H9 (cell line): ENCODE data around the gene RPIA. TPM values are rescaled to one million over a fixed set of nuclear protein-coding genes. Genes with fewer than 3 reads are reported as not detected.

Source experiments
- DNase-seq: peaks from one replicate; pipeline ENCODE4 v3.0.0-alpha.2; 2017
- H2AFZ ChIP-seq: one replicate; pipeline ENCODE4 v1.6.1; 2013; ENCODE audit warnings: mild to moderate bottlenecking, low read length, control low read depth, moderate library complexity
- H2AK5ac ChIP-seq: 2 replicates; pipeline ENCODE4 v1.6.1; 2013; ENCODE audit warnings: low read length, control low read depth, mixed read lengths; ENCODE audit not compliant: insufficient read length
- H2BK120ac ChIP-seq: one replicate; pipeline ENCODE4 v1.6.1; 2013; ENCODE audit warnings: low read depth, mild to moderate bottlenecking, low read length, control low read depth, inconsistent platforms; ENCODE audit not compliant: poor library complexity, severe bottlenecking
- H2BK12ac ChIP-seq: 2 replicates; pipeline ENCODE4 v1.6.1; 2013; ENCODE audit warnings: low read length, control low read depth, mixed read lengths, low read depth; ENCODE audit not compliant: insufficient read length
- H2BK15ac ChIP-seq: 2 replicates; pipeline ENCODE4 v1.6.1; 2013; ENCODE audit warnings: low read depth, low read length, control low read depth
- H2BK20ac ChIP-seq: one replicate; pipeline ENCODE4 v1.6.1; 2013; ENCODE audit warnings: low read depth, mild to moderate bottlenecking, low read length, control low read depth, inconsistent platforms; ENCODE audit not compliant: poor library complexity, severe bottlenecking
- H2BK5ac ChIP-seq: 2 replicates; pipeline ENCODE4 v1.6.1; 2013; ENCODE audit warnings: low read length, control low read depth, mixed read lengths; ENCODE audit not compliant: insufficient read length
- H3K14ac ChIP-seq: 2 replicates; pipeline ENCODE4 v1.6.1; 2013; ENCODE audit warnings: low read length, control low read depth; ENCODE audit not compliant: insufficient read depth
- H3K18ac ChIP-seq: 2 replicates; pipeline ENCODE4 v1.6.1; 2013; ENCODE audit warnings: low read depth, mild to moderate bottlenecking, mixed read lengths, low read length, control low read depth; ENCODE audit not compliant: insufficient read length
- H3K23ac ChIP-seq: 2 replicates; pipeline ENCODE4 v1.6.1; 2013; ENCODE audit warnings: low read length, control low read depth, mixed read lengths, low read depth; ENCODE audit not compliant: insufficient read length
- H3K23me2 ChIP-seq: 2 replicates; pipeline ENCODE4 v1.6.1; 2013; ENCODE audit warnings: low read depth, mild to moderate bottlenecking, mixed read lengths, low read length, control low read depth; ENCODE audit not compliant: insufficient read length, poor library complexity, severe bottlenecking
- H3K27ac ChIP-seq: 2 replicates; pipeline ENCODE4 v1.5.1; 2013; ENCODE audit warnings: low read length, control low read depth, mixed read lengths, low read depth; ENCODE audit not compliant: insufficient read length
- H3K27me3 ChIP-seq: 2 replicates; pipeline ENCODE4 v1.6.1; 2013; ENCODE audit warnings: low read length, control low read depth, inconsistent platforms; ENCODE audit not compliant: insufficient read depth
- H3K4ac ChIP-seq: 2 replicates; pipeline ENCODE4 v1.6.1; 2013; ENCODE audit warnings: low read depth, mild to moderate bottlenecking, control low read depth, inconsistent platforms, low read length, moderate library complexity
- H3K4me1 ChIP-seq: 2 replicates; pipeline ENCODE4 v1.6.1; 2013; ENCODE audit warnings: low read length, control low read depth, inconsistent platforms; ENCODE audit not compliant: insufficient read depth
- H3K4me2 ChIP-seq: 2 replicates; pipeline ENCODE4 v1.6.1; 2013; ENCODE audit warnings: low read length, control low read depth, mixed read lengths; ENCODE audit not compliant: insufficient read length, insufficient read depth
- H3K56ac ChIP-seq: 2 replicates; pipeline ENCODE4 v1.6.1; 2013; ENCODE audit warnings: low read depth, mild to moderate bottlenecking, mixed read lengths, low read length, control low read depth; ENCODE audit not compliant: insufficient read length
- H3K79me1 ChIP-seq: 2 replicates; pipeline ENCODE4 v1.6.1; 2013; ENCODE audit warnings: low read depth, mild to moderate bottlenecking, moderate library complexity, low read length, control low read depth, inconsistent platforms; ENCODE audit not compliant: insufficient read depth, poor library complexity, severe bottlenecking
- H3K79me2 ChIP-seq: 2 replicates; pipeline ENCODE4 v1.6.1; 2013; ENCODE audit warnings: low read length, control low read depth, inconsistent platforms; ENCODE audit not compliant: insufficient read depth
- H3K9ac ChIP-seq: 2 replicates; pipeline ENCODE4 v1.6.1; 2013; ENCODE audit warnings: low read length, control low read depth, mixed read lengths; ENCODE audit not compliant: insufficient read length; ENCODE audit errors: extremely low read depth
- H3K9me3 ChIP-seq: one replicate; pipeline ENCODE4 v1.6.1; 2013; ENCODE audit warnings: low read depth, low read length, inconsistent platforms; ENCODE audit not compliant: control insufficient read depth
- H3T11ph ChIP-seq: one replicate; pipeline ENCODE4 v1.6.1; 2013; ENCODE audit warnings: mild to moderate bottlenecking, low read length, control low read depth, inconsistent platforms
- H4K20me1 ChIP-seq: one replicate; pipeline ENCODE4 v1.6.1; 2013; ENCODE audit not compliant: control insufficient read depth, insufficient read length, insufficient read depth
- H4K5ac ChIP-seq: 2 replicates; pipeline ENCODE4 v1.6.1; 2013; ENCODE audit warnings: low read depth, mild to moderate bottlenecking, mixed read lengths, low read length, control low read depth; ENCODE audit not compliant: insufficient read length
- H4K8ac ChIP-seq: replicated peaks from 2 replicates; pipeline ENCODE4 v1.6.1; 2013; ENCODE audit warnings: low read length, control low read depth, mixed read lengths, low read depth; ENCODE audit not compliant: insufficient read length
- H4K91ac ChIP-seq: 2 replicates; pipeline ENCODE4 v1.6.1; 2013; ENCODE audit warnings: low read depth, mild to moderate bottlenecking, moderate library complexity, mixed read lengths, low read length, control low read depth; ENCODE audit not compliant: insufficient read length
- H3K27ac Mint-ChIP-seq, 3 experiments: 2 replicates in 2 of 3; 3 replicates in 1 of 3; pipeline ENCODE4 v1.8.0; 2020 to 2021; ENCODE audit warnings: mixed read lengths in 3 of 3, mild to moderate bottlenecking in 1 of 3, moderate library complexity in 1 of 3
- H3K27me3 Mint-ChIP-seq: 2 replicates; pipeline ENCODE4 v1.8.0; 2021; ENCODE audit warnings: low read depth, mild to moderate bottlenecking, moderate library complexity, mixed read lengths
- H3K36me3 Mint-ChIP-seq, 3 experiments: 2 replicates in 2 of 3; 3 replicates in 1 of 3; pipeline ENCODE4 v1.8.0; 2020 to 2021; ENCODE audit warnings: low read depth in 3 of 3, mixed read lengths in 3 of 3; ENCODE audit not compliant: insufficient read depth in 1 of 3
- H3K4me1 Mint-ChIP-seq, 2 experiments: 2 replicates each; pipeline ENCODE4 v1.8.0; 2020; ENCODE audit warnings: mixed read lengths in 2 of 2
- H3K4me3 Mint-ChIP-seq, 2 experiments: 2 replicates in 1 of 2; 3 replicates in 1 of 2; pipeline ENCODE4 v1.8.0; 2020 to 2021; ENCODE audit warnings: mild to moderate bottlenecking in 2 of 2, mixed read lengths in 2 of 2, moderate library complexity in 1 of 2
- H3K9me3 Mint-ChIP-seq, 2 experiments: 2 replicates in 1 of 2; 3 replicates in 1 of 2; pipeline ENCODE4 v1.8.0; 2020; ENCODE audit warnings: mild to moderate bottlenecking in 2 of 2, mixed read lengths in 2 of 2, moderate library complexity in 1 of 2
- WGBS: extraction: QIAGEN DNeasy Blood & Tissue Kit; methylation state at CpG from one replicate; pipeline ENCODE4 v1.1.7; 2013; ENCODE audit warnings: missing lambda C conversion rate, low lambda C conversion rate, mixed read lengths; ENCODE audit not compliant: insufficient read length; ENCODE audit errors: extremely low coverage; 5-methylcytosine and 5-hydroxymethylcytosine counted together
- total RNA-seq: library from RNA; stranded (reverse); gene quantifications from 2 replicates; pipeline ENCODE4 v1.2.1, GENCODE V29; 2021
- TF ChIP-seq, protein P1 (sequence below): fragments of 200-600 bp; sonication (generic); conservative IDR thresholded peaks from 3 replicates; pipeline ENCODE4 v1.8.0; 2021; ENCODE audit warnings: antibody characterized with exemption, mild to moderate bottlenecking

RPIA gene
- total RNA-seq, 1 experiment from 2014 or later: 18.6 TPM

DNA sequence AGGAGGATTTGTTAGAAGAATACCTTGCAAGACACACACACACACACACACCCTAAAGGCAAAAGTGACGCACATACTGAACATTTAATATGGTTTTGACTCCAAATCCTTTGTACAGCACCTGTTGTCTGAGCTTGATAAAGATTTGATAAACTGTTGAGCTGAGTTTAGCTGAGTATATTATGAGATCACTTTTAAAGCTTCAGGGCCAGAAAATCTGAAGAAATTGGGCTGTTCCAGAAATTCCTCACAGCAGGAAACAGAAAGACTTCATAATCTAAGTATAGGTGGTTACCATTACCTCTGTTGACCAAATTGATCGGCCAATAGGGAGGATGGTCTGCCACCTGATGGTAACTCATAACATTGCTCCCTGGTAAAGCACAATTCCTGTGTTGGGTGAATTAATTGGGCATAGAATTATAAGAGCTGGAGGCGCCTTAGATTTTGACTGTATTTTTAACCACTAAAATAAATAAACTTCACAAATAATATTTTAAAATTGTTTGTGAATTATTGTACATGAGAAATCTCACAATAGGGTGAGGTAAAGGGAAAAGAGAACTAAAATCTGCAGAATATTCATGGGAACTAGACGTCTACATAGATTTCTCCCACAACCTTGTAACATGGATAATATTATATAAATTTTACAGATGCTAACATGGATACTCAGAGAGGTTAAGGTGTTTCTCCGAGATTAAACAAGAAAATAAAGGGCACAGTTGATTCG lies 21.8 kb upstream of the RPIA start:
- DNase-seq: peak; percentile 33
- no peak overlapping the region for H3K27ac Mint-ChIP-seq
- Histone ChIP-seq H3T11ph (no peak overlapping the region), H3K9ac (no peak overlapping the region), H2AFZ (no peak overlapping the region), H3K79me1 (no peaks in the 10 kb centered on the region), H2AK5ac (no peak overlapping the region), H2BK5ac (no peak overlapping the region), H4K91ac (no peak overlapping the region), H4K8ac (no peak overlapping the region), H3K27me3 (no peaks in the 10 kb centered on the region), H3K4ac (no peak overlapping the region), H3K23ac (no peak overlapping the region), H3K79me2 (no peaks in the 10 kb centered on the region), H3K4me1 (no peaks in the 10 kb centered on the region), H2BK15ac (no peak overlapping the region), H3K4me2 (no peak overlapping the region), H3K18ac (no peak overlapping the region), H4K5ac (no peak overlapping the region), H2BK20ac (no peak overlapping the region), H4K20me1 (no peaks in the 10 kb centered on the region), H3K14ac (no peak overlapping the region), H3K56ac (no peak overlapping the region), H3K9me3 (no peaks in the 10 kb centered on the region), H2BK12ac (no peak overlapping the region), H3K27ac (no peak overlapping the region), H3K23me2 (no peaks in the 10 kb centered on the region), H2BK120ac (no peak overlapping the region)
- peaks cover 5 to 13% of the 10 kb centered on the region in 2 experiments; a peak in 3 of 4 replicates for H3K4me1 Mint-ChIP-seq
- H3K27me3 Mint-ChIP-seq: no peaks in the 10 kb centered on the region
- WGBS: no CpG with 5 or more reads among the region's 6 CpGs
- H3K9me3 Mint-ChIP-seq: no peaks in the 10 kb centered on the region; a peak in 1 of 5 replicates
- TF ChIP-seq, protein P1, sequence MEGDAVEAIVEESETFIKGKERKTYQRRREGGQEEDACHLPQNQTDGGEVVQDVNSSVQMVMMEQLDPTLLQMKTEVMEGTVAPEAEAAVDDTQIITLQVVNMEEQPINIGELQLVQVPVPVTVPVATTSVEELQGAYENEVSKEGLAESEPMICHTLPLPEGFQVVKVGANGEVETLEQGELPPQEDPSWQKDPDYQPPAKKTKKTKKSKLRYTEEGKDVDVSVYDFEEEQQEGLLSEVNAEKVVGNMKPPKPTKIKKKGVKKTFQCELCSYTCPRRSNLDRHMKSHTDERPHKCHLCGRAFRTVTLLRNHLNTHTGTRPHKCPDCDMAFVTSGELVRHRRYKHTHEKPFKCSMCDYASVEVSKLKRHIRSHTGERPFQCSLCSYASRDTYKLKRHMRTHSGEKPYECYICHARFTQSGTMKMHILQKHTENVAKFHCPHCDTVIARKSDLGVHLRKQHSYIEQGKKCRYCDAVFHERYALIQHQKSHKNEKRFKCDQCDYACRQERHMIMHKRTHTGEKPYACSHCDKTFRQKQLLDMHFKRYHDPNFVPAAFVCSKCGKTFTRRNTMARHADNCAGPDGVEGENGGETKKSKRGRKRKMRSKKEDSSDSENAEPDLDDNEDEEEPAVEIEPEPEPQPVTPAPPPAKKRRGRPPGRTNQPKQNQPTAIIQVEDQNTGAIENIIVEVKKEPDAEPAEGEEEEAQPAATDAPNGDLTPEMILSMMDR: peak; percentile 79
- no peaks in the 10 kb centered on the region for H3K36me3 Mint-ChIP-seq
- no peak overlapping the region for H3K4me3 Mint-ChIP-seq
